Stimulated activated naive B cell treated with anti-CD40 and anti-IgM and Interleukin-4, amounts not matched to agents 10 μg/mL and 1 μg/mL and 100 μg/mL, for 72 hours (primary cell): ENCODE data around the gene KCTD13.
"Not testable (repeated sequence)": the region's sequence is repeated elsewhere in the genome, so short reads cannot be mapped to it uniquely, and the experiment has no call there.

Source experiments
- ATAC-seq, 2 donors: fragments of 150-1000 bp; cut with Tn5 transposase; replicated peaks; 2 replicates each; pipeline ENCODE4 v1.10.0; 2021; ENCODE audit warnings: moderate library complexity in 1 of 2
- DNase-seq: peaks from one replicate; pipeline ENCODE4 v3.0.0; 2021
- H3K27ac Mint-ChIP-seq: one replicate; pipeline ENCODE4 v1.8.0; 2022; ENCODE audit warnings: mild to moderate bottlenecking, mixed read lengths
- H3K27me3 Mint-ChIP-seq, 2 donors: one replicate each; pipeline ENCODE4 v1.8.0; 2022; ENCODE audit warnings: mixed read lengths in 2 of 2
- H3K36me3 Mint-ChIP-seq, 2 donors: one replicate each; pipeline ENCODE4 v1.8.0; 2022; ENCODE audit warnings: mixed read lengths in 2 of 2, mild to moderate bottlenecking in 1 of 2
- H3K4me1 Mint-ChIP-seq, 2 donors: one replicate each; pipeline ENCODE4 v1.8.0; 2022; ENCODE audit warnings: mixed read lengths in 2 of 2, mild to moderate bottlenecking in 1 of 2
- H3K4me3 Mint-ChIP-seq, 2 donors: one replicate each; pipeline ENCODE4 v1.8.0; 2022; ENCODE audit warnings: mild to moderate bottlenecking in 2 of 2, mixed read lengths in 2 of 2, moderate library complexity in 1 of 2
- H3K9me3 Mint-ChIP-seq, 2 donors: one replicate each; pipeline ENCODE4 v1.8.0; 2022; ENCODE audit warnings: mixed read lengths in 2 of 2, mild to moderate bottlenecking in 1 of 2

KCTD13 gene

DNA sequence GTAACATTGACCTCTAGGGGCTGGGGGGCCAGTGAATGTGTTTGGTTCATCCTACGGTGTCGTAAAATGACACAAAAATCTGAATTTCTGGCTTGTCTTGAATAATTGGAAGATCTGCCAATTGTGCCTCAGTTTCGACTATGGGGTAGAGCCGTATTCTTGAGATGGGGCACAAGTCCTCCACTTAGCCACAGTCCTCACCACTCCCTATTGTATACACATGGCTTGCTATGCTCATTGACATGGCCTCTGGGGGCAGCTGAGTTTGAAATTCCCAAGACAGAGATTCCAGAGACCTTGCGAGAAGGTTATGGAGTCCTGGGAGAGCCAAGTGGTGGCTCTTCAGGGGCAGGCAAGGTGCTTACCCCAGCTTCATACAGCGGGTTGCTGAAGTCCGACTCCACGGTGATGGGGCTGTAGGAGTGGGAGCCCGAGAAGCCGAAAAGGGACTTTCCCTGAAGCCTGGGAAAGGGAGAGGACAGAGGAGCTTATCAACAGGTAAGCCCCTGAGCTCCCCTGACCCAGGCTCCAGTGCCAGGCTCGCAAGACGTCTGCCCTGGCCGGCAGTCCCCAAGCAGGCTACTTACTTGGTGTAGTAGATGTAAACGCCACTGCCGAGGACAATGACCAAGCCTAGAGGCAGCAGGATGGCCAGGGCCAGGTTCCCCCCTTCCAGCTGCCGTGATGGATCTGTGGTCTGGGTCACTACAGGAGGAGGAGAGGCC lies 54.0 kb downstream of the KCTD13 start:
- ATAC-seq (no peak), DNase-seq (no peak)
- Mint-ChIP-seq H3K36me3 (no peaks in the 10 kb centered on the region), H3K4me1 (peaks cover 5 to 9% of the 10 kb centered on the region in 2 donors), H3K27ac (no peak overlapping the region), H3K9me3 (no peaks in the 10 kb centered on the region), H3K4me3 (no peak overlapping the region), H3K27me3 (peaks cover 15 to 19% of the 10 kb centered on the region in 2 donors)

DNA sequence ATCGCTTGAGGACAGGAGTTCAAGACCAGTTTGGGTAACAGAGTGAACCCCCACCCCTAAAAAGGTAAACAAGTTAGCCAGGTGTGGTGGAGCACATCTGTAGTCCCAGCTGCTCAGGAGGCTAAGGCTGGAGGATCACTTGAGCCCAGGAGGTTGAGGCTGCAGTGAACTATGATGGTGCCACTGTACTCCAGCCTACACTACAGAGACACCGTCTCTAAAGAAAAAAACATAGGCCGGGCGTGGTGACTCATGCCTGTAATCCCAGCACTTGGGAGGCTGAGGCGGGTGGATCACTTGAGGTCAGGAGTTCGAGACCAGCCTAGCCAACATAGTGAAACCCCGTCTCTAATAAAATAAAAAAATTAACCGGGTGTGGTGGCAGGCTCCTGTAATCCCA lies 57.0 kb downstream of the KCTD13 start:
- not testable (repeated sequence) for DNase-seq, H3K36me3 Mint-ChIP-seq, H3K27ac Mint-ChIP-seq, H3K4me1 Mint-ChIP-seq, H3K27me3 Mint-ChIP-seq, H3K4me3 Mint-ChIP-seq, ATAC-seq, H3K9me3 Mint-ChIP-seq

DNA sequence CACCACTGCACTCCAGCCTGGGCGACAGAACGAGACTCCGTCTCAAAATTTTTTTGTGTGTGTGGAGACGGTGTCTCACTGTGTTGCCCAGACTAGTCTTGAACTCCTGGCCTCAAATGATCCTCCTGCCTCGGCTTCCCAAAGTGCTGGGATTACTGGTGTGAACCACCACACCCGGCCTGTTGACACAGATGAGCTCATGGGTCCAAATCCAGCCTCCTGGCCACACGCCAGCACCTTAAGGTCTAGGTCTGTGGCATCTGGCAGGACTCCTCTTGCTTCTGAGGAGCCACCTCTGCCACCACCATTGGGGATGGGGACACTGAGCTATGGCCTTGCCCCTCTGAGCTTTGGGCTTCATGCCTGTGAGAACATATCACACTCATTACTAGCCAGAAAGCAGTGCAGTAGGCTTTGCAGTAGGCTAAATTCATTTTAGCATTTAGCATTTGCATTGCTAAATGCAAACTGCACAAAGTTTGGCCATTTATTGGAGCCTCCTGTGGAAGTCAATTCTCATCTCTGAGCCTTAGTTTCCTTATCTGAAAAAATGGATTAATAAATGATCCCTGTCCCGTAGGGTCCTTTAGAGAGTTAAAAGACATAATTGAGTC lies 57.5 kb downstream of the KCTD13 start:
- no peak for ATAC-seq

DNA sequence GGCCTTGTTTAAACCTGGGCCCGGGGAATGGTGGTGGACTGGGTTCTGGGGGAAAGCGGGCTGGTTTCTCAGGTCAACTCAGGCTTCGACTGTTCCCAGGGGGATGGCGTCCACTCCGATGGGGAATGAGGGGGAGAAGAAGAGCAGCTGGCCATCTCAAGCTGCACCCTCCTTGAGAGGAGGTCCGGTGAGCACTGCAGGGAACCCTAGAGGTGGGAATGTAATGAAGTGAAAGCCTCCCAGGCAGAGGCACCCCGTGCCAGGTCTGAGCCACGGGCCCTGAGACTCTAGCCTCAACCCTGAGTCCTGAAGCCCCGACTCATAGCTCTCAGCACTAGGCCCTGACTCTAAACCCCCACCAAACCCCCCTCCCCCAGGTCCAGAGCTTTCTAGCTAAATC lies 61.8 kb downstream of the KCTD13 start:
- peaks cover 14 to 33% of the 10 kb centered on the region in 2 donors for H3K4me1 Mint-ChIP-seq
- no peak overlapping the region for H3K4me3 Mint-ChIP-seq
- DNase-seq: no peak
- peaks cover 13 to 15% of the 10 kb centered on the region in 2 donors for H3K36me3 Mint-ChIP-seq
- no peaks in the 10 kb centered on the region for H3K9me3 Mint-ChIP-seq
- ATAC-seq: no peak
- H3K27me3 Mint-ChIP-seq: peaks cover 0 to 5% of the 10 kb centered on the region in 2 donors
- peak overlapping the region; percentile 67 for H3K27ac Mint-ChIP-seq

More for the DNA sequence above, 57.5 kb downstream of the KCTD13 start:
- Mint-ChIP-seq H3K4me3 (no peak overlapping the region), H3K9me3 (no peaks in the 10 kb centered on the region), H3K4me1 (peaks cover 2 to 4% of the 10 kb centered on the region in 2 donors), H3K27me3 (peaks cover 0 to 5% of the 10 kb centered on the region in 2 donors), H3K36me3 (no peaks in the 10 kb centered on the region), H3K27ac (no peak overlapping the region)
- DNase-seq: no peak

DNA sequence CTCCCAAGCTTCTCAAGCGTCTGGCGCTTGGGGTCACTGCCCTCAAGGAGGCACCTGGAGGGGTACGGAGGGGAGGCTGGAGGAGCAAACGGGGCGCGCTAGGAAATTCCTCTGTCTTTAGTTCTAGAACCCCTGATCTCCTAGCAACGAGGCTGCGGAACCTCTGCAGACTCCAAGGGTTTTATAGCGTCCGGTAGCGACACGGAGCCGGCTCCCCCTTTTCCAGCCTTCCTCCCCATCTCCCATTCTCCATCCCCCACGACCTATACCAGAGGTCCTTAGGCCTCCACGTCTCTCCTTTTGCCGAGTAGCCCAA lies 62.4 kb downstream of the KCTD13 start:
- no peak for ATAC-seq
- Mint-ChIP-seq H3K36me3 (peaks cover 18 to 21% of the 10 kb centered on the region in 2 donors), H3K4me1 (peaks cover 14 to 33% of the 10 kb centered on the region in 2 donors), H3K27ac (peak overlapping the region; percentile 99), H3K4me3 (peak overlapping the region; percentile 96 to 97), H3K9me3 (no peaks in the 10 kb centered on the region), H3K27me3 (peaks cover 0 to 5% of the 10 kb centered on the region in 2 donors)
- DNase-seq: no peak

DNA sequence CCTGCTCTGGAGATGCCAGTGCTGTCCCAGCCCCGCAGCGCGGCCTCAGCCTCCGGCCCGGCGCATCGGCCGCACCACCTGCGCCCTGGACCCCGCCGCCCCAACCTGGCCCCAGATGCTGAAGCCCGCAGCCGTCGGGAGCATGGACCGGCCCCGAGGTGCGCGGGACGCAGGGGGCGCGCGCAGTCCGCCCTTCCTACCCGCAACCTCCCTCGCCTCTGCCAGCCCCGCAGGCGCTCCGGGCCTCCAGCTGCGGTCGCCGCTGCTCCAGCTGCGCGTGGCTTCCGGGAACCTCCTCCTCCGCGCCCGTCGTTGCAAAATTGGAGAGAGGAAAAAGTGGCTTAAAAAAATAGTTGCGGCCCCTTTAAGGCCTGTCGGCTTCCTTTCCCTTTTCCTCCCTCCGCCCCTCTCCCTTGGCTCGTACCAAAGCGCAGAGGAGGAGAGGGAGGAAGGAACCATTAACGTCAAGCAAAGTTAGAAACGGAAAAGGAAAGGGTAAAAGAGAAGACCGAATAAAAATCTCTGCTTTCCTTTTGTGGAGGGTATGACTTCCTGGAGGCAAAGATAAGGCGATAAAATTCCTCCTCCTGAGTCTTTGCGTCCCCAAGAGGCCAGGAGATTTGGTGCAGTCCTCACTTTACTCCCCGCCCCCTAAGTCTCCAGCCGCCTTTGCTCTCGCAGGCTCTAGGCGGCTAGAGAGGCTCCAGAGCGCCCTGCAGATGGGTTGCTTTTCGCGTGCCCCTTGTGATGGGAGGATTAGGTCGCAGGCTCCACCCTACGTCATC lies 63.0 kb downstream of the KCTD13 start, which contains the start of gene CDIPT:
CDIPT (minus strand) TSS at position 343 of the 785 bp plus-strand sequence. CDS start 369 bp downstream, outside the sequence.
- Mint-ChIP-seq H3K27ac (peak within 1 kb of the TSS; percentile 99), H3K4me3 (peak within 1 kb of the TSS; percentile 96 to 97), H3K36me3 (peaks cover 22 to 26% of the 10 kb centered on the region in 2 donors), H3K4me1 (peaks cover 14 to 33% of the 10 kb centered on the region in 2 donors), H3K9me3 (no peaks in the 10 kb centered on the region), H3K27me3 (peaks cover 0 to 5% of the 10 kb centered on the region in 2 donors)
- ATAC-seq: peak; percentile 100
- DNase-seq: peak; percentile 91

DNA sequence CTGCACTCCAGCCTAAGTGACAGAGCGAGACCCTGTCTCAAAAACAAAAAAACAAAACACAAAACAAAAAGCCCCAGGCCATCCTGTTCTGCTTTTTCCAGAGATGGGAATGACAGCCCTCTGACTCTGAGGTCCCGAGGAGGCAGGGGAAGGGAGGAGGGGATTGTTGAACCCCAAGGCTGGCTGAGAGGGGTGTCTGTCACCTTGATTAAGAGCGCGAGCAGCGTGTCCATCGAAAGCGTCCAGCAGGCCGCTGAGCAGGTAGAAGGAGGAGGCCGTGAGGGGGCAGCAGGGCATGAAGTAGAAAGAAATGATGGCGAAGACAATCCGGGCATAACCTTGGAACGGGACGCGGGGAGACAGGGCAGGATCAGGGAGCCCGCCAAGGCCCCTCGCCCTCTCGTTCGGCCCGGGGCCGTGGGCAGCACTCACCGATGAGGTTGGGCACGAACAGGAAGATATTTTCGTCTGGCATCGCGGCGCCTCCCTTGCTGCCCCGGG lies 63.6 kb downstream of the KCTD13 start:
- H3K4me3 Mint-ChIP-seq: peak overlapping the region; percentile 96 to 97

DNA sequence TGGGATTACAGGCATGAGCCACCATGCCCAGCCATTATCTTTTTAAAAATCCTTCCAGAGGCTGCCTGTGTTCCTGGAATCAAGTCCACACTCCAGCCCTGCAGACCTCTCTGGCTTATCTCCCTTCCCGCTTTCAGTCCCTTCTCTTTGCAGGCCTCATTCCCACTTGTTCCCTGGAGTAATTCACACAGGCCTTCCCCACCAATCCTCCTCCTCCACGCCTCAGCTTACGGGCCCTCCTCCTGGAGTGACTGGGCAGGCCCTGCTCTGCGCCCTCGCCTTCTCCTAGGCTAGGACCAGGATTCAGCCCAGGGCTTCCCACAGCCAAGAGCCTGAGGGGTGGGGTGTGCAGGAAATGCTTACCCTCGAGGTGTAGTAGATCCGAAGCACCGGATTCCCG lies 65.8 kb downstream of the KCTD13 start:
- Mint-ChIP-seq H3K4me3 (no peak overlapping the region), H3K9me3 (no peaks in the 10 kb centered on the region), H3K36me3 (peaks cover 24 to 27% of the 10 kb centered on the region in 2 donors), H3K27me3 (no peaks in the 10 kb centered on the region), H3K27ac (no peak overlapping the region), H3K4me1 (peaks cover 14 to 33% of the 10 kb centered on the region in 2 donors)
- no peak for DNase-seq
- ATAC-seq: no peak

More for the DNA sequence above, 63.6 kb downstream of the KCTD13 start:
- no peaks in the 10 kb centered on the region for H3K9me3 Mint-ChIP-seq
- peak overlapping the region; percentile 99 for H3K27ac Mint-ChIP-seq
- H3K4me1 Mint-ChIP-seq: peaks cover 14 to 33% of the 10 kb centered on the region in 2 donors
- ATAC-seq (no peak), DNase-seq (no peak)
- peaks cover 24 to 27% of the 10 kb centered on the region in 2 donors for H3K36me3 Mint-ChIP-seq
- peaks cover 0 to under 1% of the 10 kb centered on the region in 2 donors for H3K27me3 Mint-ChIP-seq

DNA sequence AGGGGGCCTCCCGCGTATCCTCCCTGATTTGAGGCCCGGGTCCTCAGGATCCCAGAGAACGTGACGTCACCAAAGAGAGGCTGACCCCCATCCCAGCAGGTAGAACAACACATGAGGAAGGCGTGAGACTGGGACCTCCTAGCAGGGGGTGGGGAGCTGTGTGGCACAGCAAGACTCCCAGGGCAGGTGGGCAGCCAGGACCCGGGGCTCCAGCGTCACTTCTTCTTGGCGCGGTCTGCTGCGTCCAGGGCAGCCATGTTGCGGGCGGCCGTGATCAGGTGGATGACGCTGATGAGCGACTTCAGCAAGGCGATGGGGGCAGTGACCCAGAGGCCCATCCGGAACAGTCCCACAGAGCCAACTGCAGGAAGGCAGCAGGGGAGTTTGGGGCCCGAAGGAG lies 67.1 kb downstream of the KCTD13 start:
- no peak for DNase-seq
- Mint-ChIP-seq H3K9me3 (no peaks in the 10 kb centered on the region), H3K4me3 (no peak overlapping the region), H3K4me1 (peaks cover 12 to 33% of the 10 kb centered on the region in 2 donors), H3K27me3 (no peaks in the 10 kb centered on the region), H3K27ac (no peak overlapping the region), H3K36me3 (peaks cover 24 to 27% of the 10 kb centered on the region in 2 donors)
- ATAC-seq: no peak

DNA sequence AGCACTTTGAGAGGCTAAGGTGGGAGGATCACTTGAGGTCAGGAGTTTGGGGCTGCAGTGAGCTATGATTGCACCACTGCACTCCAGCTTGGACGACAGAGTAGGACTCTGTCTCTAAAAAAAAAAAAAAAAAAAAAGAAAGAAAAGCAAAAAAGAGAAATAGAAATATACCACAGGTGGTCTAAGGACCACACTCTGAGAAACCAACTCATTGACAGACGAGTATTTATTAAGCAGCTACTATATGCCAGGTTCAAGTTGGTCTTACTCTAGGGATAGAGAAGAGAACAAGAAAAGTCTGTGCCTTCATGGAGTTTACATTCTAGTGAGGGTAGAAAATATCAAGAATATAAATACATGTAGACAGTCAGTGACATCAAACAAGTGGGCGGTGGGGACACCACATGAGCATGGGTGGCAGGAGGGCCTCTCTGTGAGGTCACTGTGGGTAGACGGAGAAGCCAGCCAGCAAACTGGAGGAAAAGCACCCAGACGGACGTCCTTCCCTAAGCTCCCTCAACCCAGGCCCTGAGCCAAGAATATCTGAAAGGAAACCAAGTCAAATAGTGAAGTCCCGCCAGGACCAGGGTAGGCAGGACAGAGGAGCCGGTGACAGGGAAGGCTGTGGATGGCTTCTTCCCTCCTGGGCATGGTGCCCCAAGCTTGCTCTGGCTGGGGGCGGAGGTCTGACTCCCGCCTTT lies 67.7 kb downstream of the KCTD13 start:
- Mint-ChIP-seq H3K4me1 (peaks cover 12 to 27% of the 10 kb centered on the region in 2 donors), H3K9me3 (no peaks in the 10 kb centered on the region), H3K4me3 (no peak overlapping the region), H3K27me3 (no peaks in the 10 kb centered on the region), H3K27ac (peak overlapping the region; percentile 57), H3K36me3 (peaks cover 24 to 27% of the 10 kb centered on the region in 2 donors)
- ATAC-seq (no peak), DNase-seq (no peak)

DNA sequence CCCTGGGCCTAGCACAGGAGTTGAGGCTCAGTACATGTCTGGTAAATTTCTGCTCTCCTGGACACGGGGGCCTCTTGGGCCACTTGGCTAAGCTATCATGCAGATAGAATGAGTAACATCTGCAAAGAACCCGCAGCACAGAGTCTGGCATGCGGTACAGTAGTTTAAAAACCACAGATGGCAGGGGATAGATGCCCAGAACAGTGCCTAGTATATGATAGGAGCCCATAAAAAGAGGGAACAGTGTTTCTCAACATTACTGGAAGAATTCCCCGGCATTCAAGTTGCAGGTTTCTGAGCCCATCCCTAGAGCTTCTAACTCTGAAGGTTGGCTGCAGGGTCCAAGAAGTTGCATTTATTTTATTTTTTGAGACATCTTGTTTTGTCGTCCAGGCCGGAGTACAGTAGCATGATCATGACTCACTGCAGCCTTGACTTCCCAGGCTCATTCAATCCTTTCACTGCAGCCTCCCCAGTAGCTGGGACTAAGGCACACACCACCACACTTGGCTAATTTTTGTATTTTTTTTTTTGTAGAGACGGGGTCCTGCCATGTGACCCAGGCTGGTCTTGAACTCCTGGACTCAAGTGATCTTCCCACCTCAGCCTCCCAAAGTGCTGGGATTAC lies 68.8 kb downstream of the KCTD13 start:
- Mint-ChIP-seq H3K27me3 (no peaks in the 10 kb centered on the region), H3K4me3 (no peak overlapping the region), H3K27ac (no peak overlapping the region), H3K9me3 (no peaks in the 10 kb centered on the region), H3K36me3 (peaks cover 24 to 27% of the 10 kb centered on the region in 2 donors), H3K4me1 (peaks cover 10 to 23% of the 10 kb centered on the region in 2 donors)
- DNase-seq (no peak), ATAC-seq (no peak)
